HL-60 (cell line): Measurements from ENCODE around the gene PIK3CD.

Source experiments
- CTCF ChIP-seq: IDR thresholded peaks from one replicate; pipeline ENCODE4 v1.5.1; 2011; ENCODE audit warnings: low read length, control low read depth, inconsistent platforms; ENCODE audit not compliant: insufficient read depth
- REST ChIP-seq: IDR thresholded peaks from 2 replicates; pipeline ENCODE4 v1.6.1; 2012; ENCODE audit warnings: low read depth; ENCODE audit not compliant: insufficient replicate concordance

- no peak for TF ChIP-seq CTCF
- TF ChIP-seq REST: no peak
Measured at GRCh38 chr1:9657521-9658032, 6.0 kb downstream of the PIK3CD start.
